Stomach (tissue), 4 donors: ENCODE data around the gene INPP4B.

Experiments used
- EP300 ChIP-seq: sonication (generic); formaldehyde crosslinking; IDR thresholded peaks from one replicate; pipeline ENCODE4 v1.6.1; 2017; ENCODE audit warnings: antibody characterized with exemption
- POLR2A ChIP-seq, 4 donors: fragments of 450-650 bp; IDR thresholded peaks; one replicate each; pipeline ENCODE4 v1.6.1; 2016; ENCODE audit warnings: antibody characterized with exemption in 4 of 4, control low read depth in 2 of 4, mild to moderate bottlenecking in 1 of 4, moderate library complexity in 1 of 4
- POLR2AphosphoS5 ChIP-seq, 3 donors: sonication (generic); formaldehyde crosslinking; IDR thresholded peaks; one replicate each; pipeline ENCODE4 v1.6.1; 2016; ENCODE audit warnings: antibody characterized with exemption in 3 of 3
- TF ChIP-seq, protein P1 (sequence below), 7 experiments: fragments of 450-650 bp in 4 of 7; fragments of 200-600 bp in 3 of 7; sonication (generic) in 3 of 7; IDR thresholded peaks; one replicate each; pipeline ENCODE4 v1.5.1; 2016 to 2019; ENCODE audit warnings: antibody characterized with exemption in 7 of 7, control low read depth in 2 of 7, mild to moderate bottlenecking in 1 of 7

DNA sequence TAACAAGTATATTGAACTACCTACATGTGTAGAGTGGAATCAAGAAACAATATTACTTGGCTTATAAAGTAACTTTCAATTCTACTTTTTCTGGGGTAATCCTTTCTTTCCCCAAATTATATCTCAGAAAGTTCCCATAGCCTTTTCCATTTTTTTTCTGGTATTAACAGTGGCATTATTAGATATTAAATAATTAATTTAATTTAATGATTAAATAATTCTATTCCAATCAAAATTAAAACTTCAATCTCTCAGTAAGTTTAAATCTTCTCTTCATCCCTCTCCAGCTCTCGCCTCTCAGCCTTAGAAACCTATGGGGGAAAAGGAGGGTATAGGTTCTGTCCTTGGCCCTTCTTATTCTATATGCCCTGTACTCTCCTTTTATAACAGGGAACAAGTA, 262.4 kb downstream of the INPP4B start:
- TF ChIP-seq, protein P1, sequence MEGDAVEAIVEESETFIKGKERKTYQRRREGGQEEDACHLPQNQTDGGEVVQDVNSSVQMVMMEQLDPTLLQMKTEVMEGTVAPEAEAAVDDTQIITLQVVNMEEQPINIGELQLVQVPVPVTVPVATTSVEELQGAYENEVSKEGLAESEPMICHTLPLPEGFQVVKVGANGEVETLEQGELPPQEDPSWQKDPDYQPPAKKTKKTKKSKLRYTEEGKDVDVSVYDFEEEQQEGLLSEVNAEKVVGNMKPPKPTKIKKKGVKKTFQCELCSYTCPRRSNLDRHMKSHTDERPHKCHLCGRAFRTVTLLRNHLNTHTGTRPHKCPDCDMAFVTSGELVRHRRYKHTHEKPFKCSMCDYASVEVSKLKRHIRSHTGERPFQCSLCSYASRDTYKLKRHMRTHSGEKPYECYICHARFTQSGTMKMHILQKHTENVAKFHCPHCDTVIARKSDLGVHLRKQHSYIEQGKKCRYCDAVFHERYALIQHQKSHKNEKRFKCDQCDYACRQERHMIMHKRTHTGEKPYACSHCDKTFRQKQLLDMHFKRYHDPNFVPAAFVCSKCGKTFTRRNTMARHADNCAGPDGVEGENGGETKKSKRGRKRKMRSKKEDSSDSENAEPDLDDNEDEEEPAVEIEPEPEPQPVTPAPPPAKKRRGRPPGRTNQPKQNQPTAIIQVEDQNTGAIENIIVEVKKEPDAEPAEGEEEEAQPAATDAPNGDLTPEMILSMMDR (IDR thresholded peaks at IDR 0.05): no peak
- TF ChIP-seq POLR2A (IDR thresholded peaks at IDR 0.05) (no peak), EP300 (no peak), POLR2AphosphoS5 (IDR thresholded peaks at IDR 0.05) (no peak)
